ENCODE measurements around the gene LEP. TPM values are rescaled to one million over a fixed set of nuclear protein-coding genes. Genes with fewer than 3 reads are reported as not detected.

The LEP gene
- total RNA-seq (2014; rRNA removed; shearing (Covaris generic)): not detected in 2 replicates
- not detected in 2 replicates for polyA plus RNA-seq (2015; cell fraction: cytosol; rRNA removed)
- polyA plus RNA-seq (2015; cell fraction: nucleus; rRNA removed): not detected in 2 replicates

GRCh38 chr7:128240696-128241386 lies at the start of gene LEP:
LEP (plus strand) TSS chr7:128241278; CDS start chr7:128252019, 10,741 bp downstream.
- in situ Hi-C loops (cut with HindIII; ENCODE audit: low pct_unique_long_range_greater_than_20kb, low sequenced_read_pairs): no loop called here
- DNase-seq (ENCODE audit: low read depth, low spot score): no peak

GRCh38 chr7:128192497-128193142 lies 48.5 kb upstream of the LEP start:
- no peak for DNase-seq (ENCODE audit: low read depth, low spot score)
- in situ Hi-C loops (cut with HindIII; ENCODE audit: low pct_unique_long_range_greater_than_20kb, low sequenced_read_pairs): no loop called here

GRCh38 chr7:128194533-128195282 lies 46.4 kb upstream of the LEP start:
- in situ Hi-C loops (cut with HindIII; ENCODE audit: low pct_unique_long_range_greater_than_20kb, low sequenced_read_pairs): no loop called here

GRCh38 chr7:128197589-128197988 lies 43.5 kb upstream of the LEP start:
- DNase-seq (ENCODE audit: low read depth, low spot score): no peak
- in situ Hi-C loops (cut with HindIII; ENCODE audit: low pct_unique_long_range_greater_than_20kb, low sequenced_read_pairs): no loop called here

More at GRCh38 chr7:128194533-128195282, 46.4 kb upstream of the LEP start:
- no peak for DNase-seq (ENCODE audit: low read depth, low spot score)

GRCh38 chr7:128197989-128198580 lies 43.0 kb upstream of the LEP start:
- no peak for DNase-seq (ENCODE audit: low read depth, low spot score)
- in situ Hi-C loops (cut with HindIII; ENCODE audit: low pct_unique_long_range_greater_than_20kb, low sequenced_read_pairs): no loop called here

- DNase-seq (ENCODE audit: low read depth, low spot score): no peak
- in situ Hi-C loops (cut with HindIII; ENCODE audit: low pct_unique_long_range_greater_than_20kb, low sequenced_read_pairs): no loop called here
These were observed 40.7 kb upstream of the LEP start for GRCh38 chr7:128200376-128200775.

- in situ Hi-C loops (cut with HindIII; ENCODE audit: low pct_unique_long_range_greater_than_20kb, low sequenced_read_pairs): no loop called here
- DNase-seq (ENCODE audit: low read depth, low spot score): no peak
These were observed 39.9 kb upstream of the LEP start for GRCh38 chr7:128201067-128201689.

- DNase-seq (ENCODE audit: low read depth, low spot score): no peak
- in situ Hi-C loops (cut with HindIII; ENCODE audit: low pct_unique_long_range_greater_than_20kb, low sequenced_read_pairs): no loop called here
These were observed 39.4 kb upstream of the LEP start for GRCh38 chr7:128201690-128202085.

GRCh38 chr7:128202287-128202957 lies 38.7 kb upstream of the LEP start:
- in situ Hi-C loops (cut with HindIII; ENCODE audit: low pct_unique_long_range_greater_than_20kb, low sequenced_read_pairs): no loop called here
- DNase-seq (ENCODE audit: low read depth, low spot score): no peak

- in situ Hi-C loops (cut with HindIII; ENCODE audit: low pct_unique_long_range_greater_than_20kb, low sequenced_read_pairs): no loop called here
These were observed 38.0 kb upstream of the LEP start for GRCh38 chr7:128203047-128203491.

GRCh38 chr7:128203710-128204214 lies 37.3 kb upstream of the LEP start:
- no peak for DNase-seq (ENCODE audit: low read depth, low spot score)
- in situ Hi-C loops (cut with HindIII; ENCODE audit: low pct_unique_long_range_greater_than_20kb, low sequenced_read_pairs): no loop called here

More at GRCh38 chr7:128203047-128203491, 38.0 kb upstream of the LEP start:
- DNase-seq (ENCODE audit: low read depth, low spot score): no peak

- no peak for DNase-seq (ENCODE audit: low read depth, low spot score)
- in situ Hi-C loops (cut with HindIII; ENCODE audit: low pct_unique_long_range_greater_than_20kb, low sequenced_read_pairs): no loop called here
These were observed 36.6 kb upstream of the LEP start for GRCh38 chr7:128204455-128204854.

GRCh38 chr7:128205068-128205467 lies 36.0 kb upstream of the LEP start:
- in situ Hi-C loops (cut with HindIII; ENCODE audit: low pct_unique_long_range_greater_than_20kb, low sequenced_read_pairs): no loop called here

GRCh38 chr7:128206017-128206746 lies 34.9 kb upstream of the LEP start:
- no peak for DNase-seq (ENCODE audit: low read depth, low spot score)
- in situ Hi-C loops (cut with HindIII; ENCODE audit: low pct_unique_long_range_greater_than_20kb, low sequenced_read_pairs): no loop called here

More at GRCh38 chr7:128205068-128205467, 36.0 kb upstream of the LEP start:
- DNase-seq (ENCODE audit: low read depth, low spot score): no peak

- in situ Hi-C loops (cut with HindIII; ENCODE audit: low pct_unique_long_range_greater_than_20kb, low sequenced_read_pairs): no loop called here
- DNase-seq (ENCODE audit: low read depth, low spot score): no peak
These were observed 34.2 kb upstream of the LEP start for GRCh38 chr7:128206747-128207500.

GRCh38 chr7:128207609-128208008 lies 33.5 kb upstream of the LEP start:
- no peak for DNase-seq (ENCODE audit: low read depth, low spot score)
- in situ Hi-C loops (cut with HindIII; ENCODE audit: low pct_unique_long_range_greater_than_20kb, low sequenced_read_pairs): no loop called here

All from SK-MEL-5 (cell line).